Activated naive CD8-positive, alpha-beta T cell (primary cell): Measurements from ENCODE around the gene ZNF335.

Experiments used
- H3K27ac Mint-ChIP-seq: one replicate; pipeline ENCODE4 v1.8.0; 2021; ENCODE audit warnings: mixed read lengths
- H3K27me3 Mint-ChIP-seq: one replicate; pipeline ENCODE4 v1.8.0; 2021; ENCODE audit warnings: mixed read lengths
- H3K36me3 Mint-ChIP-seq: one replicate; pipeline ENCODE4 v1.8.0; 2021; ENCODE audit warnings: mixed read lengths
- H3K4me1 Mint-ChIP-seq: one replicate; pipeline ENCODE4 v1.8.0; 2021; ENCODE audit warnings: low read depth, mixed read lengths
- H3K4me3 Mint-ChIP-seq: one replicate; pipeline ENCODE4 v1.8.0; 2021; ENCODE audit warnings: mild to moderate bottlenecking, mixed read lengths
- H3K9me3 Mint-ChIP-seq: one replicate; pipeline ENCODE4 v1.8.0; 2021; ENCODE audit warnings: low read depth, mixed read lengths

The ZNF335 gene

GRCh38 chr20:45969712-45970634 lies 2.0 kb downstream of the ZNF335 start:
- peak overlapping the region; percentile 99 for H3K4me3 Mint-ChIP-seq
- H3K36me3 Mint-ChIP-seq = peaks cover 5% of the 10 kb centered on the region
- H3K4me1 Mint-ChIP-seq = peaks cover 17% of the 10 kb centered on the region
- H3K27me3 Mint-ChIP-seq = no peaks in the 10 kb centered on the region
- H3K9me3 Mint-ChIP-seq = no peaks in the 10 kb centered on the region
- peak overlapping the region; percentile 99 for H3K27ac Mint-ChIP-seq

- Mint-ChIP-seq H3K27me3 (no peaks in the 10 kb centered on the region), H3K9me3 (no peaks in the 10 kb centered on the region), H3K4me3 (no peak overlapping the region), H3K4me1 (peaks cover 17% of the 10 kb centered on the region), H3K27ac (no peak overlapping the region), H3K36me3 (peaks cover 5% of the 10 kb centered on the region)
Measured at GRCh38 chr20:45968801-45969711, 2.9 kb downstream of the ZNF335 start.

- Mint-ChIP-seq H3K4me1 (peaks cover 17% of the 10 kb centered on the region), H3K27ac (no peak overlapping the region), H3K4me3 (no peak overlapping the region), H3K9me3 (no peaks in the 10 kb centered on the region), H3K27me3 (no peaks in the 10 kb centered on the region), H3K36me3 (peaks cover 5% of the 10 kb centered on the region)
Measured at GRCh38 chr20:45968081-45968671, 3.8 kb downstream of the ZNF335 start.

DNA sequence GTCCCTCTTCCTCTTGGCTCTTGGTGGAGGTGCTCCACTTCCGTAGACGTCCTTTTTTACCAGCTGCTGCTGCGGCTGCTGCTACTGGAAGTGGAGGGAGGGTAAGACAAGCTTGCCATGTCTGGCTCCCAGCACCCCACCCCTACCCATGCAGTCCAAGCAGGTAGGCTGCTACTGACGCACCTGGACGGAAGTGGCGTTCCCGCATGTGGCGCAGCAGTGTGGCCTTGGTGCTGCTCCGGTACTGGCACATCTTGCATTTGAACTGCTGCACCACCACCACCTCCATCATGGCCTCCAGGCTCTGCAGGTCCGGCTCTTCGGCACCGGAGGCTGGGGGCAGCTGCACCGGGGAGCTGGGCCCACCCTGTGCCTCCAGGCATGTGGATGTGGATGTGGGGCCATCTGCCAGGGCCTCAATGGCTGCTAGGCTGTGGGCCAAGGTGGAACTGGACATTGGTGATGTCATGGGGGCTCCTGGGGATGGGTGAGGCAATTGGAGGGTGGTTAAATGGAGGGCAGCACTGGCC lies 4.4 kb downstream of the ZNF335 start:
- Mint-ChIP-seq H3K4me3 (no peak overlapping the region), H3K27me3 (no peaks in the 10 kb centered on the region), H3K4me1 (peaks cover 17% of the 10 kb centered on the region), H3K27ac (no peak overlapping the region), H3K9me3 (no peaks in the 10 kb centered on the region), H3K36me3 (peaks cover 5% of the 10 kb centered on the region)

DNA sequence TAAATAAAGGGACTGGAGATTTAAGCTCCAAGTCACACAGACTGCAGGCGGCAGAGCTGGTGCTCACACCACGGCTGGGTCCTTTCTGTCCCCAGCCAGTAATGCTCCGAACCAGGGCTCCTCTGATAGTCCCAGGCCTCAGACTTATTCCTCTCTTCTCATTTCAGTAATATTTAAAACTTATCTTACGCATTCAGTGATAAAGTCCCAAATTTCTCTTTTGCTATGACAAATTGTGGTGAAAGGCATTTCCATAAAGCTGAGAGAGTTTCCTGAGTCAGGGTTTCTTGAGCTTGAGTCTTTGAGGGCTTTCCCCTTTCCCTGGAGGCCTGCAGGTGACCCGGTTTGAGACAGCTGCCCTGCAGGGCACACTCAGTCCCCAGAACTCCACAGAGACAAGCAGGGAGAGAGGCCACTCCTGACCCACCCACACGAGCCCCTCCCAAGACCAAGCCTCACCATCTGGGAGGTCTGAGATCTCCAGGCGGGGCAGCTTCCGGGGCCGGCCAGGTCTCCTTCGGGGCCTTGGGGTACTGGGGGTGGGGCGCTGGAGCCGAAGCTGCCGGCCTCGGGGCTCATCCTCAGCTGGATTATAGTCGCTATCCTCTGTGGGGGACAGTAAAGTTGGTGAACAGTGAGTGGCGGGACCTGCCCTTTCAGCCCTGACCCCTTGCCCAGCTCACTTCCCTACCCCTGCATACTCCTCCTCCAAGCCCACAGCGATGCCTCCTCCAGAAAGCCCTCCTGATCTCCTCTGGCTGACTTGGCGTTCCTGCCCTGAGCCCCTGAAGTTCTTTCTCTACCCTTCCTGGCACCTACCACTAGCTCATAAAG lies 6.6 kb downstream of the ZNF335 start:
- peaks cover 2% of the 10 kb centered on the region for H3K36me3 Mint-ChIP-seq
- no peaks in the 10 kb centered on the region for H3K27me3 Mint-ChIP-seq
- H3K4me3 Mint-ChIP-seq = no peak overlapping the region
- no peaks in the 10 kb centered on the region for H3K9me3 Mint-ChIP-seq
- peaks cover 10% of the 10 kb centered on the region for H3K4me1 Mint-ChIP-seq
- peak overlapping the region; percentile 22 for H3K27ac Mint-ChIP-seq

- H3K4me1 Mint-ChIP-seq = no peaks in the 10 kb centered on the region
- H3K27me3 Mint-ChIP-seq = no peaks in the 10 kb centered on the region
- H3K36me3 Mint-ChIP-seq = peaks cover 7% of the 10 kb centered on the region
- no peaks in the 10 kb centered on the region for H3K9me3 Mint-ChIP-seq
- H3K4me3 Mint-ChIP-seq = no peak overlapping the region
- no peak overlapping the region for H3K27ac Mint-ChIP-seq
Measured at GRCh38 chr20:45964006-45964400, 8.0 kb downstream of the ZNF335 start.

DNA sequence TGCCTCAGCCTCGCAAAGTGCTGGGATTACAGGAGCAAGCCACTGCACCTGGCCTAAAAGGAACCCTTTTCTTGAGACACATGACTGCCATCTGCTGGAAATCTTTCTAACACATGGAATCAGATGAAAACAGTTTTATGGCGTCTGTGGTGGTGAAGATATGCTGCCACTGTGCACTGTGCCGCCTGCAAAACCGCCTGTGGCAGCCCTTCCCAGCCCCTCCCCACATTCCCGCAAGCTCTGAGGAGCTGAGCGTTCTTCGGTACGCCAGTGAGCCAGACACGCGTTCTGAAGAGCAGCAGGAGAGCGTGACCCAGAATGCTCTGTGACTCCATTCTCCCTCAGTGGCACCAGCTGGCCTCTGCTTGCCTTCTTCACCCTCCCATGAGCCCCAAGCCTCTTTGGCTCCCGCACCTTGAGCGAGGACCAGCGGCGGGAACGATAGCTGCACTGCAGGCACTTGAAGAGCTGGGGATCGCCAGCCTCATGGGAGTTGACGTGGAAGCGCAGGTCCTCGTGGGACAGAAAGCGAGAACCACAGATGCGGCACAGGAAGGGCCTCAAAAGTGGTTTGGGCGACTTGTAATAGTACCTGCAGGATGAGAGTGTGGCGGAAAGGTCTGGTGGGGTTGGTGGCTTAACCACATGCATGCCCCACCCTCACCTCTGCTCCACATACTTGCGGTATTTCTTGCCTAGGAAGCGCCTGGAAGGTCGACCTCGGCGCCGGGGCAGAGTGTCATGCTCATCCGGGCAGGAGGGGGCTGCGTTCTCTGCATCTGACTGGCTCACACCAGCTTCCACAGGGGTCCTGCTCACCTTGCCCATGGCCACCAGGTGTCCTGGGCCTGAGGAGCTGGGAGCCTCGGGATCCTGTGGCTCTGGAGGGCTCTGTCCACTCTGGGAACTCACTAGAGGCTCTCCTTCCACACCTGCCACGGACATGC lies 8.7 kb downstream of the ZNF335 start:
- H3K27ac Mint-ChIP-seq = no peak overlapping the region
- H3K27me3 Mint-ChIP-seq = no peaks in the 10 kb centered on the region
- no peaks in the 10 kb centered on the region for H3K4me1 Mint-ChIP-seq
- H3K4me3 Mint-ChIP-seq = no peak overlapping the region
- H3K9me3 Mint-ChIP-seq = no peaks in the 10 kb centered on the region
- peaks cover 13% of the 10 kb centered on the region for H3K36me3 Mint-ChIP-seq

DNA sequence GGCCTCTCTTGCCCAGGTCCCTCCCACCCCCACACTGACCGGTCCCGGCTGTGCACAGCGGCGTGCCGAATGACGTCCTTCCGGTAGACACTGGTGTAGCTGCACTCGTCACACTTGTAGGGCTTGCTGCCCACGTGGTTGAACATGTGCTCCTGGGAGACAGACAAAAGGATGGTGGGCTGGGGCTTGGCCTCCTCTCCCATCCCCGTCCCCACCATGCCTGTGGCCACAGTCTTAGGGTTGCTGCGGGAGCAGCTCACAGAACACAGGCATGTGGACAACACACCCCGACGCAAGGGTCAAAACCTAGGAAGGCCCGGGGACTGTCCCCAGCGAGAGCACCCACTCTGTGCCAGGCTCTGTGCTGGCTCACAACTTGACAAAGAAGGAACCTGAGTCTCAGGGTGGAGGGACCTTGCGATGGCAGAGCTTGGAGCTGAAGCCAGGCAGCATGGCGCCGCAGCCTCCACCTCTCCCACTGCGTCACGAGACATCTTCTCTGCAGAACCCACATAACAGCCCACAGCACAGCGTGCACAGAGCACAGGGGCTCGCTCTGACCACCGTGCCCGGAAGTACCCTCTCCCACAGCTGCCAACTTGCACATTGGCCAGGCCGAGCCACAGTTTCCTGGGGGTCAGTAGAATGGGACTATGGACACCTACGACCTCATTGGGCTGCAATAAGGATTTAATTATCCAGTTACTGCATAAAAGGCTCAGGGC lies 9.8 kb downstream of the ZNF335 start:
- no peak overlapping the region for H3K4me3 Mint-ChIP-seq
- no peaks in the 10 kb centered on the region for H3K27me3 Mint-ChIP-seq
- H3K27ac Mint-ChIP-seq = no peak overlapping the region
- H3K9me3 Mint-ChIP-seq = no peaks in the 10 kb centered on the region
- peaks cover 13% of the 10 kb centered on the region for H3K36me3 Mint-ChIP-seq
- H3K4me1 Mint-ChIP-seq = no peaks in the 10 kb centered on the region

DNA sequence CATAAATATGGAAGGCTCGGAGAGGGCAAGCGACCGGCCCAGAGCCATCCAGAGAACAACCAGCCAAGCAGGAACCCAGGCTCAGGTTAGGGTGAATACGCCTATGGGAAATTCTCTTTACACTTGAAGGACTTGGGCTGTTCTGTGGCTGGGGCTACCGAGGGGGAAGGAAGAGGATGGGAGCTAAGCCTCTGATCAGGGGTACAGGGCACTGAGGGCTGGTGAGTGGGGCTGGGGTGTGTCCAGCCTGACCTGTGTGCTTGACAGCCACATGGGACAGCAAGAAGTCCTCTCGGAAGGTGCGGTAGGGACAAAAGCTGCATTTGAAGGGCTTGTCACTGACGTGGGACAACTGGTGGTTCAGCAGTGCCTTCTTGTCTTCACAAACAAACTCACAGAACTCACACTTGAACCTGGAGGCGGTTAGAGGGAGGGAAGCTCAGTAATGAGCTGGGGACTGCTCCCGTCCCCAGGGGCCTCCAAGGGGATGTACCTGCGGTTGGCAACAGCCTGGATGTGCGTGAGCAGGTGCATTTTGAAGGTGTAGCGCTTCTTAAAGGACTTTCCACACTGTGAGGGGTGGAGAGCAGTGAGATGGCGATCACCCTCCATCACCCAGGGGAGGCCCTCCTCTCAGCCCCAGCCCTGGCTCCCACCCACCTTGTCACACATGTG lies 11.9 kb downstream of the ZNF335 start:
- Mint-ChIP-seq H3K9me3 (no peaks in the 10 kb centered on the region), H3K27ac (no peak overlapping the region), H3K4me3 (no peak overlapping the region), H3K4me1 (no peaks in the 10 kb centered on the region), H3K36me3 (peaks cover 11% of the 10 kb centered on the region), H3K27me3 (no peaks in the 10 kb centered on the region)

- H3K4me3 Mint-ChIP-seq = no peak overlapping the region
- H3K9me3 Mint-ChIP-seq = no peaks in the 10 kb centered on the region
- peaks cover 11% of the 10 kb centered on the region for H3K36me3 Mint-ChIP-seq
- H3K27me3 Mint-ChIP-seq = no peaks in the 10 kb centered on the region
- no peak overlapping the region for H3K27ac Mint-ChIP-seq
- H3K4me1 Mint-ChIP-seq = no peaks in the 10 kb centered on the region
Measured at GRCh38 chr20:45959126-45959525, 12.9 kb downstream of the ZNF335 start.

DNA sequence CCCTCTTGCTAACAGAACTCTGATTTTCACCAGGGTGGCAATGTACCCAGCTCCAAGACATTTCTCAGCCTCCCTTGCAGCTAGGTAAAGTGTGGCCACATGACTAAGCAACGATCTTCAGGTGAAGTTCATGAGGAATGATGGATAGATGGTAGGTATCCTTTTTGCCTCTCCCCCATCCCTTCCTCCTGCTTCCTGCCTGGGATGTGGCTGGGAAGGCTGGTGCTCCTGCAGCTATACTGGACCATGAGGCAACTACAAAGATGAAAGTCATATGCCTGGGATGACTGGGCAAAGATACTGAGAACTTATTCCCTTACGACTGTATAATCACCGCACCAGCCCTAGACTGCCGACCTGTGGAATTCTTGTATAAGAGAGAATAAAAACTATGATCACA lies 13.4 kb downstream of the ZNF335 start:
- Mint-ChIP-seq H3K27ac (no peak overlapping the region), H3K9me3 (no peaks in the 10 kb centered on the region), H3K4me3 (no peak overlapping the region), H3K36me3 (peaks cover 11% of the 10 kb centered on the region), H3K27me3 (no peaks in the 10 kb centered on the region), H3K4me1 (no peaks in the 10 kb centered on the region)
